HG03280 (cell line): ENCODE measurements around the gene LYRM4.
"Not testable (repeated sequence)": the region's sequence is repeated elsewhere in the genome, so short reads cannot be mapped to it uniquely, and the experiment has no call there.

Source experiments
- ATAC-seq: cut with Tn5 transposase; IDR thresholded peaks from one replicate; pipeline ENCODE4 v1.9.1; 2021; ENCODE audit warnings: mild to moderate bottlenecking, moderate library complexity; ENCODE audit not compliant: unreplicated experiment

Gene LYRM4

GRCh38 chr6:5084781-5085647 lies 175.7 kb downstream of the LYRM4 start, which contains the start of gene PPP1R3G:
Gene PPP1R3G, plus strand, starts transcription at chr6:5085341. Its CDS starts 145 bp downstream, at chr6:5085486.
- peak; percentile 43 for ATAC-seq

- ATAC-seq: peak; percentile 29
Measured at GRCh38 chr6:5084360-5084780, 176.4 kb downstream of the LYRM4 start.

GRCh38 chr6:5083813-5084359 lies 176.9 kb downstream of the LYRM4 start:
- no peak for ATAC-seq

- ATAC-seq: no peak
Measured at GRCh38 chr6:5083307-5083583, 177.5 kb downstream of the LYRM4 start.

- no peak for ATAC-seq
Measured at GRCh38 chr6:5082487-5083306, 178.1 kb downstream of the LYRM4 start.

GRCh38 chr6:5081955-5082354 lies 178.8 kb downstream of the LYRM4 start:
- no peak for ATAC-seq

GRCh38 chr6:5081182-5081581 lies 179.6 kb downstream of the LYRM4 start:
- no peak for ATAC-seq

- no peak for ATAC-seq
Measured at GRCh38 chr6:5080574-5080973, 180.2 kb downstream of the LYRM4 start.

- no peak for ATAC-seq
Measured at GRCh38 chr6:5079692-5080091, 181.1 kb downstream of the LYRM4 start.

- ATAC-seq: peak; percentile 78
Measured at GRCh38 chr6:5078121-5078669, 182.6 kb downstream of the LYRM4 start.

GRCh38 chr6:5076931-5077330 lies 183.8 kb downstream of the LYRM4 start:
- ATAC-seq: no peak

- no peak for ATAC-seq
Measured at GRCh38 chr6:5073992-5074391, 186.8 kb downstream of the LYRM4 start.

- no peak for ATAC-seq
Measured at GRCh38 chr6:5072440-5072839, 188.3 kb downstream of the LYRM4 start.

- no peak for ATAC-seq
Measured at GRCh38 chr6:5071216-5071615, 189.5 kb downstream of the LYRM4 start.

GRCh38 chr6:5068153-5068751 lies 192.5 kb downstream of the LYRM4 start:
- ATAC-seq: no peak

- no peak for ATAC-seq
Measured at GRCh38 chr6:5067305-5067704, 193.4 kb downstream of the LYRM4 start.

- no peak for ATAC-seq
Measured at GRCh38 chr6:5066456-5067093, 194.2 kb downstream of the LYRM4 start.

- ATAC-seq: no peak
Measured at GRCh38 chr6:5063617-5064016, 197.1 kb downstream of the LYRM4 start.

- no peak for ATAC-seq
Measured at GRCh38 chr6:5061152-5061551, 199.6 kb downstream of the LYRM4 start.

- ATAC-seq: not testable (repeated sequence)
Measured at GRCh38 chr6:5060439-5060838, 200.3 kb downstream of the LYRM4 start.
